ENCODE data around the gene NECAB3.
"Not testable (repeated sequence)": the region's sequence is repeated elsewhere in the genome, so short reads cannot be mapped to it uniquely, and the experiment has no call there.

NECAB3 gene

GRCh38 chr20:33674294-33675135 lies at the start of gene NECAB3:
Gene NECAB3 (minus strand): TSS chr20:33674428. CDS start chr20:33674352, 76 bp downstream.
- peak; percentile 42 for DNase-seq

GRCh38 chr20:33721391-33722140 lies 47.3 kb upstream of the NECAB3 start:
- no peak for DNase-seq

GRCh38 chr20:33719989-33720709 lies 45.9 kb upstream of the NECAB3 start, which contains the start of gene PXMP4:
Gene PXMP4 (minus strand): TSS chr20:33720310. CDS start chr20:33720207, 103 bp downstream.
- DNase-seq, result peak; percentile 98

GRCh38 chr20:33719277-33719988 lies 45.2 kb upstream of the NECAB3 start:
- no peak for DNase-seq

GRCh38 chr20:33716498-33716897 lies 42.3 kb upstream of the NECAB3 start:
- no peak for DNase-seq

GRCh38 chr20:33713865-33714367 lies 39.7 kb upstream of the NECAB3 start:
- no peak for DNase-seq

GRCh38 chr20:33711446-33711738 lies 37.2 kb upstream of the NECAB3 start:
- DNase-seq, result no peak

- no peak for DNase-seq
These were observed 36.6 kb upstream of the NECAB3 start for GRCh38 chr20:33710681-33711445.

GRCh38 chr20:33709905-33710541 lies 35.8 kb upstream of the NECAB3 start:
- DNase-seq, result no peak

GRCh38 chr20:33709398-33709797 lies 35.2 kb upstream of the NECAB3 start:
- no peak for DNase-seq

GRCh38 chr20:33707668-33708067 lies 33.4 kb upstream of the NECAB3 start:
- DNase-seq, result no peak

GRCh38 chr20:33704197-33704924 lies 30.1 kb upstream of the NECAB3 start:
- DNase-seq, result no peak

GRCh38 chr20:33703498-33704137 lies 29.4 kb upstream of the NECAB3 start:
- DNase-seq, result no peak

- no peak for DNase-seq
These were observed 28.6 kb upstream of the NECAB3 start for GRCh38 chr20:33702861-33703260.

GRCh38 chr20:33701629-33702450 lies 27.6 kb upstream of the NECAB3 start:
- DNase-seq, result no peak

GRCh38 chr20:33700696-33701441 lies 26.6 kb upstream of the NECAB3 start:
- not testable (repeated sequence) for DNase-seq

- DNase-seq, result not testable (repeated sequence)
These were observed 24.7 kb upstream of the NECAB3 start for GRCh38 chr20:33698966-33699365.

- DNase-seq, result no peak
These were observed 22.9 kb upstream of the NECAB3 start for GRCh38 chr20:33697129-33697528.
